ENCODE results near the gene MCCD1.

The MCCD1 gene

GRCh38 chr6:31538805-31539400, 10.1 kb downstream of the MCCD1 start:
- H3K4me3 ChIP-seq (ENCODE audit: low read depth, low read length), result peak overlapping the region; percentile 92
- TF ChIP-seq MYC (IDR thresholded peaks at IDR 0.05; ENCODE audit: low read depth, low read length) (no peak), MAX (IDR thresholded peaks at IDR 0.05; ENCODE audit: low read depth, low read length) (no peak), CTCF (IDR thresholded peaks at IDR 0.05; ENCODE audit: low read depth, low read length) (no peak), POLR2A (IDR thresholded peaks at IDR 0.05; ENCODE audit: extremely low read depth, insufficient read length) (no peak)
- no peak for DNase-seq (ENCODE audit: low read depth)

DNA sequence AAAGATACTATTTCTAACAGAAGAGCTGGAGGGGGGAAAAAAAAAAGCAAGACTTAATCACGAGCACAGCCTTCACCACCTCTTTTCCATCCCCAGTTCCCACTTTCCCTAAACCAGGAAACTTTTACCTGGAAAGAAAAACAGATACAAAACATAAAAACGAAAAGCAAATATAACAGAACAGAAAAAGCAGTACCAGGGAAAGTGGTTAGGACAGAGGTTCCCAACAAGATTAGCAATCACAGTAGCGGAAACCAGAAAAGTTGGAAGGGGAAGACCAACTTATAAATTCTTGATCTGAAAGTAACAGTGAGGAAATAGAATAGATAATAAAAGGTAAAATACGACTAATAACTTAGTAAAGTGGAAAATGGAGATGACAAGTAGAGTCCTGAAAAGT, 11.9 kb downstream of the MCCD1 start:
- no peak for TF ChIP-seq CTCF (IDR thresholded peaks at IDR 0.05; ENCODE audit: low read depth, low read length)
- no peak for TF ChIP-seq MYC (IDR thresholded peaks at IDR 0.05; ENCODE audit: low read depth, low read length)
- TF ChIP-seq MAX (IDR thresholded peaks at IDR 0.05; ENCODE audit: low read depth, low read length), result no peak
- TF ChIP-seq POLR2A (IDR thresholded peaks at IDR 0.05; ENCODE audit: extremely low read depth, insufficient read length), result no peak
- peak overlapping the region; percentile 92 for H3K4me3 ChIP-seq (ENCODE audit: low read depth, low read length)
- no peak for DNase-seq (ENCODE audit: low read depth)

GRCh38 chr6:31541059-31541657, 12.4 kb downstream of the MCCD1 start:
- DNase-seq (ENCODE audit: low read depth), result peak; percentile 89
- TF ChIP-seq POLR2A (IDR thresholded peaks at IDR 0.05; ENCODE audit: extremely low read depth, insufficient read length), result no peak
- H3K4me3 ChIP-seq (ENCODE audit: low read depth, low read length), result peak overlapping the region; percentile 92

DNA sequence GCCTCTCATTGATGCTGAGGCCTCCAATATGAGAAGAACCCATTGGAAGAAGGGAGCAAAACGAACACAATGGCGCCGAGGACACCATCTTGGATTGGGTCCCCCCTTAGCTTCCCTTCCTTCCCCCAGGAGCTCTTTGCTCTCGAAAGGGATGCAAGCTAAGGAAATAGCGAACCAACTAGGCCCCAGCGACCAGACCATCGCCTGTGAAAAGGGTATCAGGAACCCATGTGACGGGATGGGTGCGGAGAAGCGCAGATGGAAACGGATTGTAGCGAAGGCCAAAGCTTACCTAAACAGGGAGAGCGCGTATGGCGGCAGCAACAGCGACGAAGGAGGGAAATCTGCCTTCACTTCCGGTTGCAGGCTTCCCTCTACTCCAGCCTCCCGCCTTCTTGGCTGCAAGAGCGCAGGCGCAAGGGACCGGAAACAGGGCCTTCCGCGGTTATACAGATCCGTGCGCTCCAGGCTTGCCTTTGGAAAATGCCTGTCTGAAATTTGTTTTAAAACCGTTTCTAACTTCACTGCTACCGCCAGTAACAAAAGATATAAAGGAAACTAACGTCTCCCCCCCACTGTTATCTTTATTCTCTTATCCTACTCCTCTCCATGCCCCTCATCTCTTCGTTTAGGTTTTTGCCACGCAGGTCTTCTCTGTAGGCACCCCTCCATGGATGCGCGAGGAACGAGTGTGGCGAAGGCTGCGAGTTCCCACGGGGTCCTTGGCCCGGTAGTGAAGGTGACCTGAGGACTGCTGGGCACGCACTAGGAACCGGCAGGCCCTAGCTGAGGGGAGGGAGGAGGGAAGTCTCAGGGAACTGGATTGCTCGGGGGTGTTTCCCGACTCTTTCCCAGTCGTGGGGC, 13.1 kb downstream of the MCCD1 start, which contains the start of gene DDX39B:
Gene DDX39B, minus strand, starts transcription at position 346 of the 864 bp plus-strand sequence. CDS start 1,471 bp downstream, outside the sequence.
- peak within 1 kb of the TSS; percentile 92 for H3K4me3 ChIP-seq (ENCODE audit: low read depth, low read length)

GRCh38 chr6:31543639-31544038, 14.9 kb downstream of the MCCD1 start:
- TF ChIP-seq MYC (IDR thresholded peaks at IDR 0.05; ENCODE audit: low read depth, low read length) (no peak), CTCF (IDR thresholded peaks at IDR 0.05; ENCODE audit: low read depth, low read length) (no peak), POLR2A (IDR thresholded peaks at IDR 0.05; ENCODE audit: extremely low read depth, insufficient read length) (no peak), MAX (IDR thresholded peaks at IDR 0.05; ENCODE audit: low read depth, low read length) (no peak)
- H3K4me3 ChIP-seq (ENCODE audit: low read depth, low read length), result peak overlapping the region; percentile 92
- DNase-seq (ENCODE audit: low read depth), result no peak

More for the DNA sequence above, 13.1 kb downstream of the MCCD1 start, which contains the start of gene DDX39B:
- TF ChIP-seq MAX (IDR thresholded peaks at IDR 0.05; ENCODE audit: low read depth, low read length) (peak; percentile 52; the same call in 1 of the 2 replicates), POLR2A (IDR thresholded peaks at IDR 0.05; ENCODE audit: extremely low read depth, insufficient read length) (peak; percentile 89), CTCF (IDR thresholded peaks at IDR 0.05; ENCODE audit: low read depth, low read length) (no peak), MYC (IDR thresholded peaks at IDR 0.05; ENCODE audit: low read depth, low read length) (peak; percentile 89)
- DNase-seq (ENCODE audit: low read depth), result peak; percentile 99

DNA sequence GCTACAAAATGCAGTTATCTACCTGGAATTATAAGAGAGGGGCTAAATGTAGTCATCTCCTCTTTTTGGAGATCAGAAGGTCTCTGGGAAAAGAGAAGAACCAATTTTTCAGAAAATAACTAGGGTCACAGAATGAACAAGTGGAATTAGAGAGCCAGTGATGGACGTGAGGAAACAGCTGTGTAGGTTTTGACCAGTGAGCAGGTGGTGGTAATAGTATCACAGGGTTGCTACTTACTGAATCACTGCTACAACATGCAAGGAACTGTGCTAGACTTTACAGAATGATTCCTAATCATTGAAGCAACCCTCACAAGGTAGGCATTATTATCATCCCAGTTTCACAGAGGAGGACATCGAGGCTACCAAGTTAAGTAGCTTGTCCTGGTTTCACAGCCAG, 15.9 kb downstream of the MCCD1 start:
- TF ChIP-seq CTCF (IDR thresholded peaks at IDR 0.05; ENCODE audit: low read depth, low read length), result no peak
- no peak for TF ChIP-seq MYC (IDR thresholded peaks at IDR 0.05; ENCODE audit: low read depth, low read length)
- no peak overlapping the region for H3K4me3 ChIP-seq (ENCODE audit: low read depth, low read length)

More for the DNA sequence above, 15.9 kb downstream of the MCCD1 start:
- DNase-seq (ENCODE audit: low read depth), result no peak

Data from NB4 (cell line).